GM12872 (cell line): ENCODE data around the gene PACSIN2.

Source experiments
- TF ChIP-seq, protein P1 (sequence below): IDR thresholded peaks from 3 replicates; pipeline ENCODE4 v1.5.1; 2011; ENCODE audit warnings: low read depth, mild to moderate bottlenecking, low read length, moderate library complexity; ENCODE audit not compliant: insufficient read depth

Gene PACSIN2

GRCh38 chr22:43014869-43015676, at the start of gene PACSIN2:
Gene PACSIN2 (minus strand): TSS chr22:43015149. CDS start chr22:42912080, 103,069 bp downstream.
- TF ChIP-seq, protein P1, sequence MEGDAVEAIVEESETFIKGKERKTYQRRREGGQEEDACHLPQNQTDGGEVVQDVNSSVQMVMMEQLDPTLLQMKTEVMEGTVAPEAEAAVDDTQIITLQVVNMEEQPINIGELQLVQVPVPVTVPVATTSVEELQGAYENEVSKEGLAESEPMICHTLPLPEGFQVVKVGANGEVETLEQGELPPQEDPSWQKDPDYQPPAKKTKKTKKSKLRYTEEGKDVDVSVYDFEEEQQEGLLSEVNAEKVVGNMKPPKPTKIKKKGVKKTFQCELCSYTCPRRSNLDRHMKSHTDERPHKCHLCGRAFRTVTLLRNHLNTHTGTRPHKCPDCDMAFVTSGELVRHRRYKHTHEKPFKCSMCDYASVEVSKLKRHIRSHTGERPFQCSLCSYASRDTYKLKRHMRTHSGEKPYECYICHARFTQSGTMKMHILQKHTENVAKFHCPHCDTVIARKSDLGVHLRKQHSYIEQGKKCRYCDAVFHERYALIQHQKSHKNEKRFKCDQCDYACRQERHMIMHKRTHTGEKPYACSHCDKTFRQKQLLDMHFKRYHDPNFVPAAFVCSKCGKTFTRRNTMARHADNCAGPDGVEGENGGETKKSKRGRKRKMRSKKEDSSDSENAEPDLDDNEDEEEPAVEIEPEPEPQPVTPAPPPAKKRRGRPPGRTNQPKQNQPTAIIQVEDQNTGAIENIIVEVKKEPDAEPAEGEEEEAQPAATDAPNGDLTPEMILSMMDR = no peak

DNA sequence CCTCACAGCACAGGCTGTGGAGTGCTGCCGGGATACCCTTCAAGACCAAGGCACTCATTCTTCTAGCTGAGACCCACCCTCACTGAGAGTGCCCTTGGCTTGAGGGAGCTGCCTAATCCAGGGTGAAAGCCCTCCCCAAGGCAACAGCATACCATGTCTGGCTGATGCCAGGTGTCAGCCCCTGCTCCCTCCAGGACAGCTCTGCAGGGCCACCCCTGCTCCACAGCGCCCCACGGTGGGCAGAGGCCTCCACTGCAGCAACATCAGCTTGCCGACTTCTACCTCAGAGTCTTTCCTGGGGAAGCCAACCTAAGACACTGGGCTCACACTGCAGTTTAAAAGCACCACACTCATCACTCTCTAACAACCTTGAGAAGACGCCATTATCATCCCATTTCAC, 45.2 kb upstream of the PACSIN2 start:
- TF ChIP-seq, protein P1 = peak; percentile 77

DNA sequence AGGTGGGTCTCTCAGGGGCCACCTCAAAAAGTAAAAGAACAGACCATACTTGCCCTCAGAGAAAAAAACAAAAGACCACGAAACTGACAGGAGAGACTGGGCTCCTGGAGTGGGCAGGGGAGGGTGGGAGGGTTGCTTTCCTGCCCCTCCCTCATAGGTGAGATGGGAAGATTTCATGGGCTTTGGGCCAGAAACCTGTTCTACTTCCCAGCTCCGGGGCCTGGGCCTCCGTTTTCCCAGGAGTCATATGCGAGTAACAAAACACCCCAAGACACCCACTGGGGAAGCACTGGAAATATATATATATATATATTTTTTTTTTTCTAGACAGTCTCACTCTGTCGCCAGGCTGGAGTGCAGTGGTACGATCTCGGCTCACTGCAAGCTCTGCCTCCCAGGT, 42.7 kb upstream of the PACSIN2 start:
- TF ChIP-seq, protein P1 = no peak

- TF ChIP-seq, protein P1 = peak; percentile 47
Observed at GRCh38 chr22:43053176-43053575, 38.2 kb upstream of the PACSIN2 start.

- TF ChIP-seq, protein P1 = no peak
Observed at GRCh38 chr22:43050995-43051394, 36.0 kb upstream of the PACSIN2 start.

DNA sequence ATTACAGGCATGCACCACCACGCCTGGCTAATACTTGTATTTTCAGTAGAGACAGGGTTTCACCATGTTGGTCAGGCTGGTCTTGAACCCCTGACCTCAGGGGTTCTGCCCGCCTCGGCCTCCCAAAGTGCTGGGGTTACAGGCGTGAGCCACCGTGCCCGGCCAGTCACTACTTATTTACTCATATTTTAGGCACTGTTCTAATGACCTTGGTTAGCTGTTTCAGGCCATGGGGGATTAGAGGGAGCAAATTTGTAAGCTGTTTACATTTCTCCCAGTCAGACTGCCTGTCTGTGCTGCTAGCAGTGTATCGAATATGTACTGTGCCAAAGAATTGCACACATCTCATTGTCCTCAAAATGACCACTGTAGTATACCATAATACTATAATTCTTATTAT, 32.7 kb upstream of the PACSIN2 start:
- TF ChIP-seq, protein P1 = no peak

DNA sequence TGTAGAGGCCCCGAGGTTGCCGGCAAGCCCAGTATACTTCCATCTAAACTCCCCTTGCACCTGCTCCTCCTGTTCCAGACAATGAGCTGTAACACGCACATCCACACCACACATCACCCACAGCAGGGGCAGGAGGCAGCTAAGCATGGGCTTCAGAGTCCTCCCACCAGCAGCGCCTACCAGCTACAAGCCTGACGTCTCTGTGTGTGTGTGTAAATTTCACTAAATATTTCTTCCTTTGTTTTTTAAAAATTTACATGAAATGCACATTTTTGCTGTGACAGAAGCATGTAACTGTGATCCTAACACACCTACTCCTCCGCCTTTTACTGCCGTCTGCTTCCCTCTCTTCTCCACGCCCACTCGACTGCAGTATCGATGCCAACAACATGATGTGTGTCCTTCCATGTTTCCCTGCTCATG, 29.4 kb upstream of the PACSIN2 start:
- TF ChIP-seq, protein P1 = no peak
